Astrocyte of the cerebellum (primary cell): ENCODE measurements around the gene TMEM51.

ENCODE experiments used
- DNase-seq: peaks from one replicate; pipeline ENCODE4 v3.0.0-alpha.2; 2011; ENCODE audit warnings: low read depth
- H3K4me3 ChIP-seq: 2 replicates; pipeline ENCODE4 v1.5.1; 2011; ENCODE audit warnings: mild to moderate bottlenecking, low read depth, low read length, moderate library complexity
- CTCF ChIP-seq: IDR thresholded peaks from 2 replicates; pipeline ENCODE4 v1.5.1; 2012; ENCODE audit warnings: low read length, low read depth, moderate library complexity, mild to moderate bottlenecking; ENCODE audit errors: missing control alignments
- in situ Hi-C: cut with HindIII; loops from 2 replicates; pipeline ENCODE4 v1.10.0; 2017; ENCODE audit warnings: low sequenced_read_pairs

The TMEM51 gene

DNA sequence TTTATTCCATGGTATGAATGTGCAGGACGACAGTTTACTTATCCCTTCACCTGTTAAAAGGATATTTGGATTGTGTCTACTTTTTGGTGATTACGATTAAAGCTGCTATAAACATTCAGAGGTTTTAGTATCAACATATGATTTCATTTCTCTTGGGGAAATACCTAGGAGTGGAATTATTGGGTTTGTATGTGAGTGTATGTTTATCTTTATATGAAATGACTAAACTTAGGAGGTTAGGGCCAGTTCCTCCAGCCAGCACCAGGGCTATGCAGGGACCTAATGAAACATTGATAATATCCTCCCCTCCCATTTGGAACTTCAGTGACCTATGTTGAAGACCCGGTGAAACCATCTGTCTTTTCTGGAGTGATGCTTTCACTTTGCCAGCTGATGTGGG, 13.8 kb downstream of the TMEM51 start:
- no peak for TF ChIP-seq CTCF
- in situ Hi-C loops: no loop called here
- no peak overlapping the region for H3K4me3 ChIP-seq
- DNase-seq: no peak

GRCh38 chr1:15168479-15168878, 14.9 kb downstream of the TMEM51 start:
- H3K4me3 ChIP-seq: no peak overlapping the region
- no peak for DNase-seq
- in situ Hi-C loops: no loop called here
- no peak for TF ChIP-seq CTCF

DNA sequence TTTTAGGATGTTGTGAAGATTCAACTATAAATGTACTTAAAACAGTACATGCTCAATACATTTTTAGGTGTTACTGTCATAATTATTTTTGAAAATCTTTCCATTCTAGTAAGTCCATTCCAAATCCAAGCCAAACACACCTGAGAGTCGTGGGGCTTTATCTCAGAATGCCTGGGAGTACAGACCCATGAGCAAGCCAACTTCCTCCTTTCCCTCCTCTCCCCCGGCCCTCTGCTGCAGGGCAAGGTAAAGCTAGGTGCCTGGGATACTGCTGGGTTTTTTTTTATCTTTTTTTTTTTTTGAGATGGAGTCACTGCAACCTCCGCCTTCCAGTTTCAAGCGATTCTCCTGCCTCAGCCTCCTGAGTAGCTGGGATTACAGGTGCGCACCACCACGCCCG, 16.5 kb downstream of the TMEM51 start:
- in situ Hi-C loops: no loop called here
- DNase-seq: no peak
- no peak for TF ChIP-seq CTCF
- no peak overlapping the region for H3K4me3 ChIP-seq

DNA sequence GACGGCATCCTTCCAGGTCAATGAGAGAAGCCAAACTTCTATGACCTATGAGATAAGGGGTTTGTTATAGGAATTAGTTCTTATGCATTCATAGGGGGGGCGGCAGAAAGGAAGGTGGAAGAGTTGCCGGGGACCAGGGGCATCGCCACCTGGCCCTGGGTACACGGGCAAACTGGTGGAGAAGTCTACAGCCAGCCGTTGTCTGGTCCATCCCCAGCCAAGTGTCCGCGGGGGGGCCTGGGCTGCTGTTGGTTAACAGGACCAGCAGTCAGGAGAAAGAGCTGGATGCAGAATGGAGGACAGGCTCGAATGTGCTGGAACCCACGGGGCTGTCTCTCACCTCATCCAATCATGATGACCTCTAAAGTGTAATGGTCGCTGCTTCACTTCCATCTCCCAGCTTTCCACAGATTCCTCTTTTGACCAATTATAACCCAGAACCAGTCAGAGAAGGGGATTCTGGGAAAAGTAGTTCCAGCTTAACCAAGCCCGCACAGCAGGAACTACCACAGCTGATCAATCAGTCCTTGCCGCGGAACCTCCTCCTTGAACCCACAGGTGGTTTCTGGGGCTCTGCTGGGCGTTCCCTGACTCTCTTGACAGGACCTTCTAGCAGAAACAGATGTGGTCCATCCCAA, 17.8 kb downstream of the TMEM51 start:
- no peak for TF ChIP-seq CTCF
- in situ Hi-C loops: no loop called here
- no peak overlapping the region for H3K4me3 ChIP-seq
- DNase-seq: no peak

DNA sequence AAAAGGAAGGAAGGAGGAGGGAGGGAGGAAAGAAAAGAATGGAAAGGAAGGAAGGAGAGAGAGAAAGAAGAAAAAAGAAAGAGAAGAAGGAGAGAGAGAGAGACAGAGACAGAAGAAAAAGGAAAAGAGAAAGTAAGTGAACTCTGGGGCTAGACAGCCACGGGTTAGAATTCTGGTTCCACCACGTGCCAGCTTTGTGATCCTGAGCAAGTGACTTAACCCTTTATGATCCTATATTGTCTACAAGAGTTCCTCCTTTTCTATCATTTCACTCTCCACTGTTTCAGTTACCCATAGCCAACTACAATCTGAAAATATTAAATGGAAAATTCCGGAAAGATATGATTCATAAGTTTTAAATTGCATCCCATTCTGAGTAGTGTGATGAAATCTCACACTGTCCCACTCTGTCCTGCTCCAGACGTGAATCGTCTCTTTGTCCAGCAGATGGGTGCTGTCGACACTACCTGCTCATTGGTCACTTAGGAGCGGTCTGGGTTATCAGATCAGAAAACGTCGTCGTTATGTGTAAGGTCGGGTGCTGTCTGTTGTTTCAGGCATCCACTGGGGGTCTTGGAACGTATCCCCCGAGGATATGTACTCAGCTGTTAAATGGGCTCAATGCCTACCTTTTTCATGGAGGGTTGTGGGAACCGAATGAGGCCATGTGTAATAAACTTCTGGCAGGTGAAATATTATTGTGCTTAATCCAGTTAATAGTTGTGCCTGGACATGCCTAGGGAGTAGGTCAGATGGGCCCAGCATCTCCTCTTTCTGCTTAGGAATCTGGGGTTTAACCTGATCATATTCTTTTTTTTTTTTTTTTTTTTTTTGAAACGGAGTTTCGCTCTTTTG, 19.1 kb downstream of the TMEM51 start:
- TF ChIP-seq CTCF: no peak
- DNase-seq: no peak
- no peak overlapping the region for H3K4me3 ChIP-seq
- in situ Hi-C loops: no loop called here

- H3K4me3 ChIP-seq: no peak overlapping the region
- in situ Hi-C loops: no loop called here
- no peak for DNase-seq
- TF ChIP-seq CTCF: no peak
These were observed 20.5 kb downstream of the TMEM51 start for GRCh38 chr1:15173863-15174614.
